Measurements from ENCODE around the gene RINL. TPM values are rescaled to one million over a fixed set of nuclear protein-coding genes. Genes with fewer than 3 reads are reported as not detected.

The RINL gene
- polyA plus RNA-seq, 1 of the 3 experiments (the other 2 are of a cell fraction): 3.8 TPM

- TF ChIP-seq REST (IDR thresholded peaks at IDR 0.05; ENCODE audit: low read depth, low read length) (peak; percentile 50; the same call in 1 of the 2 replicates), JUND (IDR thresholded peaks at IDR 0.05) (no peak), SMC3 (IDR thresholded peaks at IDR 0.05; ENCODE audit: low read depth, low read length) (no peak), FOXM1 (IDR thresholded peaks at IDR 0.05; ENCODE audit: low read depth) (no peak), YY1 (IDR thresholded peaks at IDR 0.05; ENCODE audit: low read depth) (no peak), TAF1 (IDR thresholded peaks at IDR 0.05; ENCODE audit: borderline replicate concordance, low read depth, low read length) (no peak; the same call in 1 of the 2 replicates), NRF1 (IDR thresholded peaks at IDR 0.05; ENCODE audit: low read depth, low read length) (peak; percentile 49), MEF2A (IDR thresholded peaks at IDR 0.05; ENCODE audit: borderline replicate concordance, low read depth) (no peak), ELF1 (IDR thresholded peaks at IDR 0.05) (no peak), CHD2 (IDR thresholded peaks at IDR 0.05; ENCODE audit: low read length, partially characterized antibody) (peak; percentile 93), POLR2AphosphoS5 (IDR thresholded peaks at IDR 0.05; ENCODE audit: low read depth, low read length) (peak; percentile 36)
- TF ChIP-seq, protein P1, sequence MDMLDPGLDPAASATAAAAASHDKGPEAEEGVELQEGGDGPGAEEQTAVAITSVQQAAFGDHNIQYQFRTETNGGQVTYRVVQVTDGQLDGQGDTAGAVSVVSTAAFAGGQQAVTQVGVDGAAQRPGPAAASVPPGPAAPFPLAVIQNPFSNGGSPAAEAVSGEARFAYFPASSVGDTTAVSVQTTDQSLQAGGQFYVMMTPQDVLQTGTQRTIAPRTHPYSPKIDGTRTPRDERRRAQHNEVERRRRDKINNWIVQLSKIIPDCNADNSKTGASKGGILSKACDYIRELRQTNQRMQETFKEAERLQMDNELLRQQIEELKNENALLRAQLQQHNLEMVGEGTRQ (IDR thresholded peaks at IDR 0.05; ENCODE audit: borderline replicate concordance, low read depth, low read length): peak; percentile 69; the same call in 1 of the 2 replicates
Observed at GRCh38 chr19:38851622-38852230, 26.3 kb downstream of the RINL start (continued).

GRCh38 chr19:38850976-38851621 is 27.0 kb downstream of the RINL start:
- no peak overlapping the region for H2AFZ ChIP-seq (ENCODE audit: low read depth)
- peak overlapping the region; percentile 64 to 67 for H3K4me3 ChIP-seq (ENCODE audit: low read depth in 2 of 2, low read length in 1 of 2)
- H3K36me3 ChIP-seq (replicated peaks in 1 of 2; ENCODE audit: control insufficient read depth in 1 of 2, insufficient read depth in 2 of 2, low read length in 1 of 2): peaks cover 15 to 23% of the 10 kb centered on the region in 2 experiments
- peaks cover 31% of the 10 kb centered on the region for H4K20me1 ChIP-seq (ENCODE audit: insufficient read depth)
- H3K9ac ChIP-seq: peak overlapping the region; percentile 69; the same call in 1 of the 2 replicates
- peak overlapping the region; percentile 87 to 97 for H3K27ac ChIP-seq (ENCODE audit: low read depth in 2 of 2, low read length in 1 of 2)
- H3K79me2 ChIP-seq (ENCODE audit: insufficient read depth): peaks cover 38% of the 10 kb centered on the region
- peak overlapping the region; percentile 93 for H3K4me2 ChIP-seq
- H3K27me3 ChIP-seq (ENCODE audit: insufficient read depth): no peaks in the 10 kb centered on the region
- peaks cover 20% of the 10 kb centered on the region for H3F3A ChIP-seq (replicated peaks; ENCODE audit: insufficient read depth)
- ChIA-PET POLR2A (interaction anchor here (0.6 to 1.9 kb wide), 3 partner anchors 10 to 213 kb away, joined by 3 to 10 read pairs (median 3); no protein-coding TSS in a partner anchor), CTCF (interaction anchor here (1.1 to 3.3 kb wide), 6 partner anchors 14 to 448 kb away, joined by 3 to 15 read pairs (median 5); partner anchors contain the start of genes FAM98C, MRPS12 and SARS2)
- no peaks in the 10 kb centered on the region for H3K9me3 ChIP-seq
- H3K9me2 ChIP-seq: no peaks in the 10 kb centered on the region
- peak; percentile 32 for DNase-seq
- 28% methylated on average over 31 of the region's 40 CpGs for WGBS (ENCODE audit: low lambda C conversion rate)
- TF ChIP-seq RFX5 (IDR thresholded peaks at IDR 0.05; ENCODE audit: low read length) (no peak), RAD21 (IDR thresholded peaks at IDR 0.05; ENCODE audit: low read length) (no peak), JUND (IDR thresholded peaks at IDR 0.05) (no peak), EP300 (IDR thresholded peaks at IDR 0.05; ENCODE audit: borderline replicate concordance in 1 of 2, low read depth in 1 of 2, low read length in 1 of 2) (no peak), REST (IDR thresholded peaks at IDR 0.05; ENCODE audit: low read depth, low read length) (no peak), CHD2 (IDR thresholded peaks at IDR 0.05; ENCODE audit: low read length, partially characterized antibody) (no peak), FOXJ3 (CRISPR knock-in tag; IDR thresholded peaks at IDR 0.05) (no peak), FOSL2 (IDR thresholded peaks at IDR 0.05; ENCODE audit: borderline replicate concordance, low read depth) (no peak), FOXM1 (IDR thresholded peaks at IDR 0.05; ENCODE audit: low read depth) (no peak), SIN3A (IDR thresholded peaks at IDR 0.05; ENCODE audit: borderline replicate concordance, low read depth, low read length) (no peak), PBX3 (IDR thresholded peaks at IDR 0.05) (no peak), ELF1 (IDR thresholded peaks at IDR 0.05) (no peak)
- H3K4me1 ChIP-seq (ENCODE audit: control insufficient read depth in 1 of 2, insufficient read depth in 2 of 2, low read depth in 1 of 2, low read length in 1 of 2): peaks cover 18 to 30% of the 10 kb centered on the region in 2 experiments; a peak in 1 of 4 replicates
